NCI-H2107 treated with DMSO at 0.1 percent for 48 hours (cell line): ENCODE measurements around the gene MERTK.
"Not testable (repeated sequence)": the region's sequence is repeated elsewhere in the genome, so short reads cannot be mapped to it uniquely, and the experiment has no call there.

ENCODE experiments used
- DNase-seq: peaks from one replicate; lab custom pipeline; 2025; ENCODE audit not compliant: unreplicated experiment; lab: John Stamatoyannopoulos, UW

MERTK gene

DNA sequence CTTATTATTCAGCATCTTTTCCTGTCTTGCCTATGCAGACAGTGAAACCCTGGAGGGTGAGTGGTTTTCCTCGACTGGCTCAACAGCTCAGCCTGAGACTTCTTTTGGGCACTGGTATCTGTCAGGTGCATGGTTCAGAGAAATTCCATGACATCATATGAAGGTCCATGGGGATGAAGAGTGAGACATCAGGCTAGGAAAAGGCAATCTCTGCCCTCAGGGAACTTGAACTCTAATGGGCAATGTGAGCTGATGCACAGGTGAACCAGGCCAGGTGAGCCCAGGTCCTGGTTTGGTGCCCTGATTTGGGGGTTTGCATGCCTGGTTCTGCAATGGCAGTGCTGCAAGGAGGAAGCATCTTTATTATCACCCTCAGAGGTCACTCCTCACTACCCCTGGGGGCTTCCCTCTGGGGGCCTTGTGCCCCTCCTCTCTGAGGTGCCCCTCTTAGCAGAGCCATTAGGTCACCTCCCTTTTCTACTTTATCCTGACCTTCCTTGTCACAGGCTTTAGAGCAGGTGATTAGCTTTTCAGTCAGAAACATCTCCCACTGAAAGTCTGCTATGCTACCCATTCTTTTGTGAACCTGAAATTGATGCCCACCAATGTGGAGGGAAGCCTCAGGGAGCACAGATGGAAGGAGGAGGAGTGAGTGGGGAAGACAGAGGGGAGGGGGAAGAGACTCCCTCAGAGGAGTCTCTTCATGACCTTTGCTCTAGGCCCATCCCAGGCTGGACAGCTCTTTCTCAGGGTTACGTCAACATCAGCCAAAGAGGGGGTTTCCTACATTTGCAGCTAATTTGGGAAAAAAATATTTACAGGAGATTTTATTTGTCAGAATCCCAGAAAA is 47.3 kb downstream of the MERTK start:
- DNase-seq, result no peak

DNA sequence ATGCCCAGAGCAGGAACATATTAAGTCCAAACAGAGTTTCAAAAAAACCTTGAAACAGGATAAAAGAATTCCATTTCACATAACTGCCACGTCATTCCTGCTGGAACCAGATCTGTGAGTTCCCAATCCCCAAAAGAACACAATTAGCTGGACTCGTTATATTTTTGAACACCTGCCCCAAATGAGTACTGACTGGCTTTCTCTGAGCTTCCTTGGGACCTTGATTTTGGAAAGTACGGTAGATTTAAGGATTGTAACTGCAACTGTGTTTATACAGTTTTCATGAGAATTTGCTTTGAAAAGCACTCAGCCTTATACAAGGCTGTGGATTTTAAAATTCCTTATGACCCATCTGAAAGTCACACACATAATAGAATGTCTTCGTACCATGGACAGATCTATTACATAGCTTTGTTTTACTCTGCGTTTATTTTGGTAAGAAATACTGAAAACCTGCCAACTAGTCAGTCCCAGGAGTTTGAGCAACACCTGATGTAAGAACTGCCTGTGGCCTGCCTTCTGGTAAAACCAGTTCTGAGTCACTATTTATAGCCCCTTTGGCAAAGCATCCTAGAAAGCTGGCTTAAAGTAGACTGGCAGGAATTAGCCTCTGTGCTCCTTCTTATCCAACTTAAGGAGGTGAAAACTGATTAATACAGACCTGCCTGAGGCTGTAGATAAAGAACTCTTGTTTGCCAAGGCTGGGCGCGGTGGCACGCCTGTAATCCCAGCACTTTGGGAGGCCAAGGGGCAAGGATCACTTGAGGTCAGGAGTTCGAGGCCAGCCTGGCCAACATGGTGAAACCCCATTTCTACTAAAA is 48.1 kb downstream of the MERTK start:
- no peak for DNase-seq

DNA sequence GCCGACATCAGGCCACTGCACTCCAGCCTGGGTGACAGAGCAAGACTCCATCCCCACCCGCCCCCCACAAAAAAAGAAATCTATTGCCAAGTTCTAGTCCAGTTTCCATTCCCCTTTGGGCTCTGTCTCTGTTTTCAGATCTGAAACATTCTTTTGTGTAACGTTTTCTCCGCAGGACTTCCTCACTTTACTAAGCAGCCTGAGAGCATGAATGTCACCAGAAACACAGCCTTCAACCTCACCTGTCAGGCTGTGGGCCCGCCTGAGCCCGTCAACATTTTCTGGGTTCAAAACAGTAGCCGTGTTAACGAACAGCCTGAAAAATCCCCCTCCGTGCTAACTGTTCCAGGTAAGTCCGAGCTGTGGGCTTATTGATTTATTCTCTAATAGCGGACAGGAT is 48.8 kb downstream of the MERTK start:
- no peak for DNase-seq

DNA sequence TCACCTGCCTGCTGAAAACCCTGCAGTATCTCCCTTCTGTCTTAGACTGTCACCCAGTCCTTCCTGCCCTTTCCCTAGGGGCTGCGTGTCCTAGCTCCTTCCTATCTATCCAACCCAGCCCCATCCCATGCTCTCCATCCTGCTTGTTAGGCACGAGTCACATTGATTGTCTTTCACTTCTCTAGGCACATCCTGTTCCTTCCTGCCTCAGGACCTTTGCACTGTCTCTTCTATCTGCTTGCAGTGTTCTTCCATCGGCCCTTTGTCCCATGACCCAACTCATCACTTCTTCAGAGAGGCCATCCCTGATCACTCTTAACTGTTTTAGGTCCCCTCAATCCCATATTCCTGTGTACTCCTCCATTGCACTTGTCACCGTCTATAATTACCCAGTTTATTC is 50.4 kb downstream of the MERTK start:
- no peak for DNase-seq

DNA sequence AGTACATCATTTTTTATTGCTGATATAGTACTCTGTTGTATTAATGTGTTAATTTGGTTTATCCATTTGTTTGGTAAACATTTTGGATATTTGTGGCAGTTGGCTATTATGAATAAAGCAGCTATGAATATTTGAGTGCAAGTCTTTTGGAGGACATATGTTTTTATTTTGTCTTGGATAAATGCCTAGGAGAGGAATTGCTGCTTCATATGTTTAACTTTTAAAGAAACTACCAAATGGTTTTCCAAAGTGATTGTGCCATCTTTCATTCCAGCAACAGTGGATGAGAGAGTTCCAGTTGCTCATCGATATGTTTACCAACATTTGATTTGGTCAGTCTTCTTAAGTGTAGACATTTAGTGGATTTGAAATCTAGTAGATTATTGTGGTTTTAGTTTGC is 51.8 kb downstream of the MERTK start:
- no peak for DNase-seq

DNA sequence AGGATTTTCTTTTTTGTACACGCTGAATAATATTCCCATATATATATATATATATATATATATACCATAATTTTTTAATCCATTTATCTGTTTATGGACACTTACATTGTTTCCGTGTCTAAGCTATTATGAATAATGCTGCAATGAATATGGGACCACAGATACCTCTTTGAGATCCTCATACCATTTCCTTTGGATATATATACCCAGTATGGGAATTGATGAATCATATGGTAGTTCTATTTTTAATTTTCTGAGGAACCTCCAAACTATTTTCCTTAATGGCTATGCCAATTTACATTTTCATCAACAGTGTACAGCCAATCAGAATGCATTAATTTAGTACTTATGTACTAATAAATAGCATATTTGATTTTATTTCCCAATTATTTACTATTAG is 53.1 kb downstream of the MERTK start:
- no peak for DNase-seq

DNA sequence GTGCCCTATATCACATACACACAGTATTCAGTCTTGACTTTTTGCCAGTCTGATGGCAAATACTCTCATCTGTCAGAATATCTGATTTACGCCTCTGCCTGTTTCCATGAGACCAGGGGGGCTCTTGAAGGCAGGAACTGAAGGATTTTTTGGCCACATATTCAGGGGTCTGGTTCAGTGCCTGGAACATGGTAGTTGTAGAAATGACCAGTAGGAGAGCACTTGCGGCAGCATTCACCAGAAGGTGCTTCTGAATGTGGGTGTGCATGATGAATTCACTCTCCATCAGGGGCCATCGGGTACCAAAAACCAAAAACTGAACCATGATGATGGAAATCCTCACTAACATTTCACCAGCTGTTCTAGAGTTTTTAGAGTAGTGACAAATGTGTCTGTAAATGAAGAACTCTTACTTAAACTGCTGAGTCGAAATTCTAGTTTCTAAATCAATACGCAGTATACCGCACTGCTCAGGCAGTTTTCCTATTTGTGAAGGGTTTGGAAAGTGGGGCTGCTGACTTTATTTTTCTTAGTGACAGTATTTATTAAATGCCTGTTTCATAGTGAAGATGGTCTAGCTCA is 54.6 kb downstream of the MERTK start:
- DNase-seq, result no peak

DNA sequence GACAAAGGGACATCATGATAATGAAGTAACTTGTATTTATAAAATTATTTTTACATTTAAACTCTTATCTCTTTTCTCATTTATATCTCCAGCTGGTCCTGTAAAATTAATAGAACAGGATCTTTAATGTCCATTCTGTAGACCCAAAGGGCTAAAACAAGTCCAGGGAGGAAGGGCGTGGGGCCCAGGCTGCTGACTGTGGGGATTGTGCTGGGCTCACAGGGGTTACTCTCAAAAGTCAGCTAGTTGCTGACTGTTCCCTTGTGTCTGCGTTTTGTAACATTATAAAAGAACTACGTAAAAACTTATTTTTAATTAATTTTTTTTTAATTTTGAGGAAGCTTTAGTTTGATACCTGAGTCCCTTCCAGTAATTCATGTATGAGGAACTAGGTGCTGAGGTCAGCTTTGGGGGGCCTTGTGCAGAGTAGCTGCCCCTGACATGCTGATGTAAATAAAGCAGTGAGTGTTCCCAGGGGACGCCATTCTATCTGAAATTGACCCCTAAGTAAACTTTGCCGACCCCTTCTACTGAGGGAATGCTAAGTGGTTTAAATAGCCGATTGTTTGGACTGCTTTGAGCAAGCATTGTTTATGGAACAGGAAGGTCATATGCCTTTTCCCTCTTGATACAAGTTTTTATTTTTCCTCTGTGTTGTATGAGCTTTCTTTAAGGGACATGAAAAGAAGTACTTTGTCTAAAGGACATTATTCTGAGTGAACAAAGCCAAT is 56.4 kb downstream of the MERTK start:
- no peak for DNase-seq

DNA sequence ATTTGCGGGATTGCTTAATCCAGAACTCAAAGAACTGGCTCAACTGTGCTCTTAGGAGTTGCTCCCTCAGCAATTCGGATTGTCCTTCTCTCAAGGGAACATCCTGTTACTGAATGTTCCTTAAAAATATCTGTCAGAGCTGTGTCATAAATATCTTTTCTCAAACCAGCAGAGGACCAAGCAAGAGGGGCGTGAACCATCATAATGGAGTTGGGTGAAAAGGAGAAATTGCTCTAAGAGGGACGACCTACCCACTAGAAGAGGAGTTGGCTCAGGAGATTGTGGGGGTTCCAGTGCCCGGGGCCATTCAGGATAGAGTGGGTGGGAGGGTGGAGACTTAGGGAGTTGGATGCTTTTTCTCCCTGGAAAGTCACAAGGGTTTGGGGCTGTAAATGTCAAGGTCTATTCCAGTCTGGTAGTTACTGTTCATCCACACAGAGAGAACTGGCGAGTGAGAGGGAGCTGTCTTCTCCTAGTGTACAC is 59.5 kb downstream of the MERTK start:
- DNase-seq, result no peak

- no peak for DNase-seq
These were observed 60.5 kb downstream of the MERTK start for GRCh38 chr2:111958901-111959300.

- DNase-seq, result no peak
These were observed 63.3 kb downstream of the MERTK start for GRCh38 chr2:111961663-111962062.

DNA sequence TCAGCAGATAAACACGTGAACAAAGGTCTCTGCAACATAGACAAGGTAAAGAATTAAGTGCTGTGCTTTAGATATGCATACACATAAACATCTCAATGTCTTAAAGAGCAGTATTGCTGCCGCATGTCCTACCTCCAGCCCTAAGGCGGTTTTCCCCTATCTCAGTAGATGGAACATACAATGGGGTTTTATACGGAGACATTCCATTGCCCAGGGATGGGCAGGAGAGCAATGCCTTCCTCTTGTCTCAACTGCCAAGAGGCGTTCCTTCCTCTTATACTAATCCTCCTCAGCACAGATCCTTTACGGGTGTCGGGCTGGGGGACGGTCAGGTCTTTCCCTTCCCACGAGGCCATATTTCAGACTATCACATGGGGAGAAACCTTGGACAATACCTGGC is 64.7 kb downstream of the MERTK start:
- DNase-seq, result not testable (repeated sequence)

DNA sequence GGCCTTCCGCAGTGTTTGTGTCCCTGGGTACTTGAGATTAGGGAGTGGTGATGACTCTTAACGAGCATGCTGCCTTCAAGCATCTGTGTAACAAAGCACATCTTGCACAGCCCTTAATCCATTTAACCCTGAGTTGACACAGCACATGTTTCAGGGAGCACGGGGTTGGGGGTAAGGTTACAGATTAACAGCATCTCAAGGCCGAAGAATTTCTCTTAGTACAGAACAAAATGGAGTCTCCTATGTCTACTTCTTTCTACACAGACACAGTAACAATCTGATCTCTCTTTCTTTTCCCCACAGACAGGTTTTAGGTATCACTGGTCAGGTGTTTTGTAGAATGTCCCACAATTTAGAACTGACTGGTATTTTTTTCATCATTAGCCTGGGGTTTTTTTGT is 65.1 kb downstream of the MERTK start:
- not testable (repeated sequence) for DNase-seq

- no peak for DNase-seq
These were observed 66.7 kb downstream of the MERTK start for GRCh38 chr2:111965062-111965461.

DNA sequence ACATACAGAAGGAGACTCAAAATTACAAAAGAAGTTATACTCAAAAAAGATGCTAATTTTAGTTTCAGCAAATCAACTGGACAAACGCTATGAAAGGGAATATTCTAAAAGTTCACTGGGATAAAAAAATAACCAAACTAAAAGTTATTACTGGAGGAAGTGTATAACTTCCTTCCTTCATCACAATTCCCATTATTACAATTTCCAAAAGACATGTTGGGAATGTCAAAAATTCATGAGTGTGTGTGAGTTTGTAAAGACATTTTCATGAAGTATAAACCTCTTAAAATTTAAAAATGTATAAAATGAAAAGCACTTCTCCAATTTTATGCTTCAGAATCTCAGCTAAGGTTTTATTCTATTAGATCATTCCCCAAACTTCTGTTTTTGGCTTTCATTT is 67.8 kb downstream of the MERTK start:
- DNase-seq, result no peak

DNA sequence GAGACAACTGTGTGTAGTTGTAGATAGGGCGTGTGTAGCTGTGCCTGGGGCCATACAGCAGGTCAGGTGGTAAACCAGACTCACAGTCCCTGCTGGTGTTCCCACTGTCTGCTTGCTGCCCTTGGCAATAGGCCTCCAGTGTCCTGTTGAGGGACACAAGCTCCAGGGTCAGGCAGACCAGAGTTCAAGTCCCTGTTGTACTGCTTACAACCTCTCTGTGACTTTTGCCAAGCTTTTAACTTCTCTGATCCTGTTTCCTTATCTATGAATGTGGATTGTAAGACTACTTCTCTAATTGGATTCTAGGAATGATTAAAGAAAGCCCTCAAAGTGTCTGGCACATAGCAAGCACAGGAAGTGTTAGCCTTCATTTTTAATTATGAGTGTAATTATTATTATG is 68.6 kb downstream of the MERTK start:
- DNase-seq, result no peak

GRCh38 chr2:111970453-111970852 is 72.0 kb downstream of the MERTK start:
- no peak for DNase-seq

- DNase-seq, result no peak
These were observed 74.7 kb downstream of the MERTK start for GRCh38 chr2:111972955-111973565.

- DNase-seq, result no peak
These were observed 75.3 kb downstream of the MERTK start for GRCh38 chr2:111973701-111974100.

GRCh38 chr2:111975053-111975552 is 76.7 kb downstream of the MERTK start:
- no peak for DNase-seq
